HG02759 (cell line): ENCODE results near the gene ERAL1.
"Not testable (repeated sequence)": the region's sequence is repeated elsewhere in the genome, so short reads cannot be mapped to it uniquely, and the experiment has no call there.

Source experiments
- ATAC-seq: cut with Tn5 transposase; IDR thresholded peaks from one replicate; pipeline ENCODE4 v1.9.1; 2021; ENCODE audit warnings: mild to moderate bottlenecking, moderate library complexity; ENCODE audit not compliant: unreplicated experiment

The ERAL1 gene

GRCh38 chr17:28897769-28898526 is 43.1 kb downstream of the ERAL1 start:
- ATAC-seq: peak; percentile 6

- ATAC-seq: no peak
Measured at GRCh38 chr17:28898527-28898955, 43.7 kb downstream of the ERAL1 start.

- no peak for ATAC-seq
Measured at GRCh38 chr17:28899212-28899815, 44.5 kb downstream of the ERAL1 start.

- no peak for ATAC-seq
Measured at GRCh38 chr17:28900986-28901726, 46.3 kb downstream of the ERAL1 start.

GRCh38 chr17:28901866-28902818 is 47.3 kb downstream of the ERAL1 start:
- peak; percentile 36 for ATAC-seq

GRCh38 chr17:28902819-28903545 is 48.2 kb downstream of the ERAL1 start, which contains the start of gene DHRS13:
DHRS13 (minus strand) TSS chr17:28903079; CDS start chr17:28902944, 135 bp downstream.
- peak; percentile 83 for ATAC-seq

GRCh38 chr17:28903546-28903841 is 48.7 kb downstream of the ERAL1 start:
- not testable (repeated sequence) for ATAC-seq

GRCh38 chr17:28904800-28905199 is 50.0 kb downstream of the ERAL1 start:
- no peak for ATAC-seq

- no peak for ATAC-seq
Measured at GRCh38 chr17:28906276-28906675, 51.5 kb downstream of the ERAL1 start.

GRCh38 chr17:28906706-28907438 is 52.1 kb downstream of the ERAL1 start:
- ATAC-seq: no peak

- ATAC-seq: no peak
Measured at GRCh38 chr17:28907709-28908475, 53.1 kb downstream of the ERAL1 start.

GRCh38 chr17:28908640-28909167 is 53.9 kb downstream of the ERAL1 start:
- ATAC-seq: no peak

- no peak for ATAC-seq
Measured at GRCh38 chr17:28910534-28910933, 55.7 kb downstream of the ERAL1 start.
